K562 (cell line): Measurements from ENCODE around the gene PPM1E.

Experiments used
- DPF2 ChIP-seq: fragments of 450-650 bp; IDR thresholded peaks from 2 replicates; pipeline ENCODE4 v1.6.1; 2016
- NBN ChIP-seq: fragments of 450-650 bp; IDR thresholded peaks from 2 replicates; pipeline ENCODE4 v1.6.1; 2016; ENCODE audit warnings: low read depth, mild to moderate bottlenecking
- ZNF253 ChIP-seq: fragments of 250-450 bp; sonication (Bioruptor Pico); conservative IDR thresholded peaks from 2 replicates; pipeline ENCODE4 v1.6.1; 2021; ENCODE audit warnings: mild to moderate bottlenecking
- TF ChIP-seq, protein P1 (sequence below): IDR thresholded peaks from 2 replicates; pipeline ENCODE4 v1.6.1; 2014; ENCODE audit warnings: antibody characterized with exemption
- TF ChIP-seq, protein P2 (sequence below): fragments of 200-800 bp; sonication (Bioruptor generic); IDR thresholded peaks from 2 replicates; pipeline ENCODE4 v1.6.1; 2017; ENCODE audit warnings: missing genetic modification characterization, missing compliant biosample characterization
- TF ChIP-seq, protein P3 (sequence below), 2 experiments: fragments of 450-650 bp; formaldehyde crosslinking in 1 of 2; IDR thresholded peaks; 2 replicates each; pipeline versions ENCODE4 v1.4.0 to v1.6.1; 2014 to 2020; ENCODE audit warnings: mild to moderate bottlenecking in 2 of 2, borderline replicate concordance in 1 of 2, low read depth in 1 of 2

DNA sequence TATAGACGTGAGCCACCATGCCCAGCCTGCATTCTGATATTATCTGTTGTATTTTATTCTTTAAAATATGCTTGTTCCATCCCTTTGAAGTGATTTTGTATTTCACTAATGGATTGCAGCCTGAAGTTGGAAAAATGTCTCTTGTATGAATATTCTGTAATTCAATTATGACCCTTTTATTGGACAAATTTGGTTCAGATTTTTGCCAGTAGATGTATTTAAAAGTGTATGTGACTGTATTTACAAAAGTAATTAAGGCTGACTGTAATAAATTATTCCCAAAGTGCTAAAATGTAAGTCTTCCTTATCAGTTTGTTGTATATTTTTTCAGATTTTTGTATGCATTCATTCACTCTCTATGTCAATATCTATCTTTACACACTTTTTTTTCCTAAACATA, 23.8 kb downstream of the PPM1E start:
- TF ChIP-seq NBN (no peak), ZNF253 (CRISPR knock-in tag) (no peak), DPF2 (no peak)
- TF ChIP-seq, protein P1, sequence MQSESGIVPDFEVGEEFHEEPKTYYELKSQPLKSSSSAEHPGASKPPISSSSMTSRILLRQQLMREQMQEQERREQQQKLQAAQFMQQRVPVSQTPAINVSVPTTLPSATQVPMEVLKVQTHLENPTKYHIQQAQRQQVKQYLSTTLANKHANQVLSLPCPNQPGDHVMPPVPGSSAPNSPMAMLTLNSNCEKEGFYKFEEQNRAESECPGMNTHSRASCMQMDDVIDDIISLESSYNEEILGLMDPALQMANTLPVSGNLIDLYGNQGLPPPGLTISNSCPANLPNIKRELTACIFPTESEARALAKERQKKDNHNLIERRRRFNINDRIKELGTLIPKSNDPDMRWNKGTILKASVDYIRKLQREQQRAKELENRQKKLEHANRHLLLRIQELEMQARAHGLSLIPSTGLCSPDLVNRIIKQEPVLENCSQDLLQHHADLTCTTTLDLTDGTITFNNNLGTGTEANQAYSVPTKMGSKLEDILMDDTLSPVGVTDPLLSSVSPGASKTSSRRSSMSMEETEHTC: no peak
- TF ChIP-seq, protein P2, sequence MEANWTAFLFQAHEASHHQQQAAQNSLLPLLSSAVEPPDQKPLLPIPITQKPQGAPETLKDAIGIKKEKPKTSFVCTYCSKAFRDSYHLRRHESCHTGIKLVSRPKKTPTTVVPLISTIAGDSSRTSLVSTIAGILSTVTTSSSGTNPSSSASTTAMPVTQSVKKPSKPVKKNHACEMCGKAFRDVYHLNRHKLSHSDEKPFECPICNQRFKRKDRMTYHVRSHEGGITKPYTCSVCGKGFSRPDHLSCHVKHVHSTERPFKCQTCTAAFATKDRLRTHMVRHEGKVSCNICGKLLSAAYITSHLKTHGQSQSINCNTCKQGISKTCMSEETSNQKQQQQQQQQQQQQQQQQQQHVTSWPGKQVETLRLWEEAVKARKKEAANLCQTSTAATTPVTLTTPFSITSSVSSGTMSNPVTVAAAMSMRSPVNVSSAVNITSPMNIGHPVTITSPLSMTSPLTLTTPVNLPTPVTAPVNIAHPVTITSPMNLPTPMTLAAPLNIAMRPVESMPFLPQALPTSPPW (CRISPR knock-in tag): no peak
- TF ChIP-seq, protein P3, sequence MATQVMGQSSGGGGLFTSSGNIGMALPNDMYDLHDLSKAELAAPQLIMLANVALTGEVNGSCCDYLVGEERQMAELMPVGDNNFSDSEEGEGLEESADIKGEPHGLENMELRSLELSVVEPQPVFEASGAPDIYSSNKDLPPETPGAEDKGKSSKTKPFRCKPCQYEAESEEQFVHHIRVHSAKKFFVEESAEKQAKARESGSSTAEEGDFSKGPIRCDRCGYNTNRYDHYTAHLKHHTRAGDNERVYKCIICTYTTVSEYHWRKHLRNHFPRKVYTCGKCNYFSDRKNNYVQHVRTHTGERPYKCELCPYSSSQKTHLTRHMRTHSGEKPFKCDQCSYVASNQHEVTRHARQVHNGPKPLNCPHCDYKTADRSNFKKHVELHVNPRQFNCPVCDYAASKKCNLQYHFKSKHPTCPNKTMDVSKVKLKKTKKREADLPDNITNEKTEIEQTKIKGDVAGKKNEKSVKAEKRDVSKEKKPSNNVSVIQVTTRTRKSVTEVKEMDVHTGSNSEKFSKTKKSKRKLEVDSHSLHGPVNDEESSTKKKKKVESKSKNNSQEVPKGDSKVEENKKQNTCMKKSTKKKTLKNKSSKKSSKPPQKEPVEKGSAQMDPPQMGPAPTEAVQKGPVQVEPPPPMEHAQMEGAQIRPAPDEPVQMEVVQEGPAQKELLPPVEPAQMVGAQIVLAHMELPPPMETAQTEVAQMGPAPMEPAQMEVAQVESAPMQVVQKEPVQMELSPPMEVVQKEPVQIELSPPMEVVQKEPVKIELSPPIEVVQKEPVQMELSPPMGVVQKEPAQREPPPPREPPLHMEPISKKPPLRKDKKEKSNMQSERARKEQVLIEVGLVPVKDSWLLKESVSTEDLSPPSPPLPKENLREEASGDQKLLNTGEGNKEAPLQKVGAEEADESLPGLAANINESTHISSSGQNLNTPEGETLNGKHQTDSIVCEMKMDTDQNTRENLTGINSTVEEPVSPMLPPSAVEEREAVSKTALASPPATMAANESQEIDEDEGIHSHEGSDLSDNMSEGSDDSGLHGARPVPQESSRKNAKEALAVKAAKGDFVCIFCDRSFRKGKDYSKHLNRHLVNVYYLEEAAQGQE (IDR thresholded peaks at IDR 0.05; ENCODE audit: borderline replicate concordance): no peak
- TF ChIP-seq, protein P3 (CRISPR knock-in tag; IDR thresholded peaks at IDR 0.05; ENCODE audit: low read depth): no peak
